GM18868 (cell line): ENCODE results near the gene CLMP.
A peak's percentile ranks its signal among the peaks of the same experiment; 100 is the strongest.
"Not testable (repeated sequence)": the region's sequence is repeated elsewhere in the genome, so short reads cannot be mapped to it uniquely, and the experiment has no call there.

ENCODE experiments used
- ATAC-seq: cut with Tn5 transposase; IDR thresholded peaks from one replicate; pipeline ENCODE4 v1.9.1; 2021; ENCODE audit warnings: mild to moderate bottlenecking, moderate library complexity; ENCODE audit not compliant: unreplicated experiment

CLMP gene

GRCh38 chr11:123088896-123089295, 106.2 kb downstream of the CLMP start:
- not testable (repeated sequence) for ATAC-seq

DNA sequence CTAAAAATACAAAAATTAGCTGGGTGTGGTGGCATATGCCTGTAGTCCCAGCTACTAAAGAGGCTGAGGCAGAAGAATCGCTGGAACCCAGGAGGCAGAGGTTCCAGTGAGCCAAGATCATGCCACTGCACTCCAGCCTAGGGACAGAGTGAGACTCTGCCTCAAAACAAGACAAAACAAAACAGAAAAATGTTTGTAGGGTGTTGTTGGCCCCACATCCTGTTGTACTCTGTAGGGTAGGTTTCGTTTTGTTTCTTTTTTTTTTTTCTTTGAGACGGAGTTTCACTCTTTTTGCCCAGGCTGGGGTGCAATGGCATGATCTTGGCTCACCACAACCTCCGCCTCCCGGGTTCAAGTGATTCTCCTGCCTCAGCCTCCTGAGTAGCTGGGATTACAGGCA, 107.4 kb downstream of the CLMP start:
- ATAC-seq, result peak; percentile 75

DNA sequence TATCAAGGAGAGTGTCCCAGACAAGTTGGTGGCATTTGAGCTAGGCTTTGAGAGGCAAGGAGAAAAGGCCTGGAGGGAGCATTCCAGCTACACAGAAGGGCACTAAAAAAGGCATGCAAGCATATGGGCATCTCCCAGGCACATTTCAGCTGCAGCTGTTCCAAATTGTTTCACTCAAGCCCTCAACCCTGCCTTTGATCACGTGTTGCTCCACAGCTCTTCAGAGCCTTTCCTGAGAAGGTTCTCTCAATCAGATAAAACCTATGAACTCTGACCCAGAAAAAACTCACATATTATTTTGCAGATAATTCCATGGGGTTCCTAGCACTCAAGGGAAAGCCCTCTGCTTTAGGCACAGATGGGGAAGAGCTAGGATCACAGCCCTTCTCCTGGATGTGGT, 108.7 kb downstream of the CLMP start:
- ATAC-seq, result no peak

DNA sequence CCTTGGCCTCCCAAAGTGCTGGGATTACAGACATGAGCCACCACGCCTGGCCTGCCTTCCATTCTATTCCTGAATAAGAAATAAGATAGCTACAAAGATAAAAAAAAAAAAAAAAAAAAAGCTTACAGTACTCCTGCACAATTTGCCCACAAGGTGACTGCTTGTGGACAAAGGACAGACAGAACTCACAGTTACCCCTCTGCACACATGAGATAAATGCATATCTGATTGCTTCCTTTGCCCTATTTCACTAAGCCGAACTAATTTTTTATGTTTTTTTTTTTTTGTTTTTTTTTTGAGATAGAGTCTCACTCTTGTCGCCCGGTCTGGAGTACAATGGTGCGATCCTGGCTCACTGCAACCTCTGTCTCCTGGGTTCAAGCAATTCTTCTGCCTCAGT, 109.6 kb downstream of the CLMP start:
- ATAC-seq, result no peak

DNA sequence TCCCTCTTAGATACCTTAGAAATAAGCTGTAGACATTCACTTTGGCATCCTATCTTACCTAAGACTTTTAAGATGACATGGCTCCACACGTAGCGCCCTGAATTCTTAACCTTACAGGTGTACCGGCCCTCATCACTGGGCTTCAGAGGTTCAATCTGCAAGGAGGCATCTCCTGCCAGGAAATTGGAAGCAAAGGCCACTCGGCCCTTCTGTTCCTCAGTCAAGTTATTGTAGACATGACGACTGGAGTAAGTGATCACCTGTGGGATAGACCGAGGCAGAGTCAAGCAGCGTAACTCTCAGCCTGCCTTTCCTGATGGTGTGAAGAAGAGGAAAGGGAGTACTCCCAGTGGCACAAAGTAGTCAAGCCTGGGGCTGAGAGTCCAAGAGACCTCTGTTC, 110.6 kb downstream of the CLMP start:
- no peak for ATAC-seq

GRCh38 chr11:123083623-123084029, 111.4 kb downstream of the CLMP start:
- no peak for ATAC-seq

- ATAC-seq, result no peak
These were observed 112.1 kb downstream of the CLMP start for GRCh38 chr11:123082977-123083376.

GRCh38 chr11:123080015-123080414, 115.0 kb downstream of the CLMP start:
- no peak for ATAC-seq

GRCh38 chr11:123076484-123076883, 118.6 kb downstream of the CLMP start:
- no peak for ATAC-seq

DNA sequence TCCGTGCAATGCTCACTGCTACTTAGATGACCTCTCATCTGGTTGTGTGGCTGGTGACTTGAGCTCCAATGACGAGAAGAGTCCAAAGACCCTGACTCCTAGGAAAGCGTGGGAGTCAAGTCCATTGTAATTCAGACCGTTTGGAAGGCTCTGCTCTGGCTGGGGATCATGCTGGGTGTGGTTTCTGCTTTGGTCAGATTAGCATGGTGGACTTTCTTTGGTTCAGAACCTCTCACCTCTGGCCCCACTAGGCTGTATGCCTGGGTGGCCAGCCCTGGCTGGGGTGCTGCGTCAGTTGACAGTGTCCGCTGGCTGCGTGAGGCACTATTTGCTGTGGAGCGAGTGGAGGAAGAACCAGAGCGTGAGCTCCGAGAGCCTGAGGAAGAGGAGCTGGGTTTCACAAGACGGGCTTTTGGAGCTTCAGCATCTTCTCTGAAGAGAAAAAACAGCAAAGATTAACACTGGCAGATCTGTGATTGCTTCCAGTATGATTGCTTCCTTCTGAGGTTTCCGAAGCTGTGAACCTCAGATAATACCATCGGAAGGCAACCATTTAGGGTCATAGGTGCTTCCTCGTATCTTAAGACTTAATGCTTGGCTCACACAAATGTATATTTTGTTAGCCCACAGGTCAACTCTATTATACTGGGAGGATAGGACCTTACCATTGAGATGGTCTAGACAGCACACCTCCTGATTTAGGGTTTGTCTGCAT, 121.5 kb downstream of the CLMP start:
- no peak for ATAC-seq

DNA sequence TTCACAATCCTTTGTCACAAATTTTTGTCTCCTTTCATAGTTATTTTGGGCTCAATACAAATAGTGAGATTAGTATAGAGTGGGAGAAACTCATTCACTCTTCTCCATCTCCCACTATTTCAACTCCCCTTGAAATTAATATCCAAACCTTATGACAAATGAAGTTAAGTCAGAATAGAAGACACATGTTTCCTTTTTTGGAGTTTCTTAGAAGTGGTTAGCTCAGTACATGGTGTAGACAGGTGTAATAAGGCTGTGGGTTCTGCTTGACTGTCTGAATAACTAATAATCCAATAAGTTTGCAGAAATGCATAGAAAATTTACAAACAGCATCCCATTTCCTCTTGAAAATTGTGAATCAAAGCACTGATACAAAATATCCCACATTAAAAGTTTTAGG, 122.3 kb downstream of the CLMP start:
- ATAC-seq, result no peak

- no peak for ATAC-seq
These were observed 122.7 kb downstream of the CLMP start for GRCh38 chr11:123072332-123072761.

DNA sequence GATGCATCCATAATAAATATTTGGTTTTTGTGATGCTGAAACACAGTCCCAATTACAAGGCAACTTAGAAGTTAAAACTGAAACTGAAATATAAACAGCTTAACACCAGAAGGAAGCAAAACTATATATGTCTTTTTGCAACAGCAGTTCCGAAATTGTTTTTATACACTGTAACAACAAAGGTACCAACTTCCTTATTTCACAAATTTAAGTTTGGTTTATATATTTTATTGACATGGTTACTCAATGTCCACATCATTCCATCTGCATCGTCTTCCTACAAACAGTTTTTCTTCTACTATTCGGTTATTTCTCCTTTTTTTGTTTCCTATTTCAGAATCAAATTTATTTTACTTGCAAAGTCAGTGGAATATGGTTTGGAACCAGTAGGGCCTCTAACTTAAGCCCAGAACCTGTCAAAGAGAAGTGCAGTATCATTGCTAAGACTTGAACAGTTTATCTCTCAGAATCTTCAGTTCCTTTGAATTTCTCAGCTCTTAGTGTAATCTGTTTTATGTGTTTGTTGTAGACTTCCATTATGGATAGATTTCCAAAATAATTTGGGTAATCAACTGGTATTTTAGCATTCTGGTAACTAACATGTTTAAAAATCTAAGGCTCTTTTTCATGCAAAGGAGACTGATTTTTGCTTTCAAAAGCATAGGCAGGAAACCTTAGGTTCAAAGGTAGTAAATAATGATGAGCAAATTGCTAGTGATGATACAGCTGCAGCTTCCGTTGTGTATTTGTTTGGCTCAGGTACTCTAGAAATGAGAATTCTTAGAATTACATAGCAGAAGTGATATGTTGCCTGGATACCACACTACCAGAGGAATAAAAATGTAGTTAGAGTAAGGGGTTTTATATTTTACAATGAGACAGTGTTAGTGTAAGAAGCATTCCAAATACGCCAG, 124.9 kb downstream of the CLMP start:
- peak; percentile 60 for ATAC-seq

- no peak for ATAC-seq
These were observed 129.4 kb downstream of the CLMP start for GRCh38 chr11:123065621-123066020.

DNA sequence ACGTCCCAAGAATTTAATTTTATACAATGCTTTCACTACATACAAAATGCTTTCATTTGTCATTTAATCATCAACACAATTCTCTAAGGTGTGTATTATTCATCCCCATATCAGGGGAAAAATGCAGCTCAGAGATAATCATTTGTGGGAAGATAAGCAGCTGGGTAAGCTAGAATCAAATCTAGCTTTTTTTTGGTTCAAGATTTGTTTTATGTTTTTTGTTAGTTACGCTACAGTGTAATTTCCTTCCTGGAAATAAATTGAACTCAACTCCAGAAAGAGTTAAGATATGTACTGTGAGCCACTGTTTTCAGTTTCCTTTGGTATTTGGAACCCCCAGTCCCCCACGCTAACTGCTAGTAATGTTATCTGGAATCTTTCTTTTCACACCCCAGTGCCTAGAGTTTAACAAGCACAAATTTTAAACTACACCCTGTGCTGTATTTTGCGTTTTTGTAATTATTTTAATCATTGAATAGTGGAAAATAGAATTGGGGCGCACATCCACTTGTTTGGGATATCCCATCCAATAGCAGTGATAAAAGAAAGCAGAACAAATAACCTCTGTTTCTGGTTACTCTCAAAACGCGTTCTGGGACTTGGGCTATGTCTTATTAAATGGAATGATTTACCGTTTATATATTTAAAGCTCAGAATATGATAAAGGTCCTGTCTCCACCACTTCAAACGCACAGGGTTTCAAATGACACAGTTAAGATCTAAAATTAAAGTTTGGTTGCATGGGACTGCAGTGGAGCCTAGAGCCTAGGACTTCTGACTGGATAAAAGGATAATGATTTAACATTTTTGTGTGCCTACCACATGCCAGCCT, 131.0 kb downstream of the CLMP start:
- ATAC-seq, result no peak

- no peak for ATAC-seq
These were observed 131.9 kb downstream of the CLMP start for GRCh38 chr11:123062892-123063825.

GRCh38 chr11:123062158-123062891, 132.7 kb downstream of the CLMP start:
- ATAC-seq, result peak; percentile 88

- ATAC-seq, result no peak
These were observed 133.5 kb downstream of the CLMP start, which contains the start of gene HSPA8 for GRCh38 chr11:123061403-123062157. Gene HSPA8 (minus strand): TSS chr11:123062136. CDS start chr11:123061324, 812 bp downstream.
